NB4 (cell line): ENCODE measurements around the gene MAS1L.

Experiments
- DNase-seq: peaks from one replicate; pipeline ENCODE4 v3.0.0; 2010; ENCODE audit warnings: low read depth
- H3K4me3 ChIP-seq: one replicate; pipeline ENCODE4 v1.5.1; 2011; ENCODE audit warnings: mild to moderate bottlenecking, low read depth, low read length, moderate library complexity
- CTCF ChIP-seq: IDR thresholded peaks from one replicate; pipeline ENCODE4 v1.5.1; 2012; ENCODE audit warnings: low read depth, low read length
- MYC ChIP-seq: IDR thresholded peaks from 2 replicates; pipeline ENCODE4 v1.6.1; 2011; ENCODE audit warnings: low read depth, low read length
- POLR2A ChIP-seq: IDR thresholded peaks from 2 replicates; pipeline ENCODE4 v1.6.1; 2011; ENCODE audit warnings: mild to moderate bottlenecking; ENCODE audit not compliant: insufficient read length; ENCODE audit errors: extremely low read depth
- TF ChIP-seq, protein P1 (sequence below): IDR thresholded peaks from 2 replicates; pipeline ENCODE4 v1.6.1; 2011; ENCODE audit warnings: low read depth, low read length

The MAS1L gene

DNA sequence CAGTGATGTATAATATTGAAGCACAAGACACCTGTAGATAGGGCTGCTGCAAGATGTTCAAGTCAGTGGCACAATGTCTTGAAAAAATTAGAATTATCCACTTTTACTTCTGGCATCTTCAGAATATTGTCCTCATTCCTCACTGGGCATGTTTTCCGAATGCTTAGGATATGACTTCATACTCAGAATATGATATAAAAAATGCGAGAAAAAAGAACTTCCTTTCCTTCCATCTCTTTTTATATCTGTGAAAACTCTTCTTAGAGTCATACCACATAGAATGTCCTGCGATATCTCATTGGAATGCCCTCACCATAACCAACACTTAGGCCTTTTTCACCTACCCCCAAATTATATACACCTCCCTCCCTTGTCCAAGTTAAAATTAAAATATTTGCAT lies 4.6 kb downstream of the MAS1L start:
- DNase-seq: no peak

DNA sequence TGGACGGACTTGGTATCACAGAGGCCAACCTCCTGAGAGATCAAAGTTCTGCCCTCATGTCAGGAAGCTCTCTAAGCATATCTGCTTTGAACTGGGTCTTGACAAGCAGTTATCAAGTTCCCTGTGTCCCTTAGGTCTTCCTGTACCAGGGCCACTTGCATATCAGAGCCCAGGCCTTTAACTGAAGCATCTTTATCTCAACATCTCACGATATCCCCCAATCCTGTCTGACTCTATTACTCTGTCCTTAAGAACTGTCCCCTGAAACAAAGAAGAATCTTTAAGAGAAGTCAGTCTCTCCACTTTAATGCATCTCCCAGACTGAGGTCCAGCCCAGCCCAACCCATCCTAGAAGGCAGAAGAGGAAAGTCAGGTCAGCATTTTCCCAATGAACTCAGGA lies 8.2 kb downstream of the MAS1L start:
- no peak for DNase-seq
- H3K4me3 ChIP-seq: no peak overlapping the region
- TF ChIP-seq CTCF (no peak), POLR2A (no peak), MYC (no peak)
- TF ChIP-seq, protein P1, sequence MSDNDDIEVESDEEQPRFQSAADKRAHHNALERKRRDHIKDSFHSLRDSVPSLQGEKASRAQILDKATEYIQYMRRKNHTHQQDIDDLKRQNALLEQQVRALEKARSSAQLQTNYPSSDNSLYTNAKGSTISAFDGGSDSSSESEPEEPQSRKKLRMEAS: no peak

More for the DNA sequence above, 4.6 kb downstream of the MAS1L start:
- H3K4me3 ChIP-seq: no peak overlapping the region
- no peak for TF ChIP-seq MYC
- no peak for TF ChIP-seq POLR2A
- TF ChIP-seq CTCF: no peak
- TF ChIP-seq, protein P1: no peak

DNA sequence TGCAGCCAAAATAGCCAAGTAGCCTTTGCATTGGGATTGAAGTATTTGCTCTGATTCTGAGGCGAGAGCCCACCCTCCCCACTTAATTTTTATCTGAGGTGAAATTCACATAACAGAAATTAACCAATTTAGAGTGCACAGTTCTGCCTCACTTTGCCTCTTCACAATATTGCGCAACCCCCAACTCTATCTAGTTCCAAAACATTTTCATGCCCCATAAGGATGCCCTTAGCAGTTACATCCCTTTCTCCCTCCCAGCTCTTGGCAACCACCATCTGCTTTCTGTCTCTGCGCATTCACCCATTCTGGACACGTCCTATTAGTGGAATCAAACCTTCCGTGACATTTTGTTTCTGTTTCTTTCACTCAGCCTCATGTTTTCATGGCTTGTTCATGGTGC lies 9.0 kb downstream of the MAS1L start:
- no peak for DNase-seq
- TF ChIP-seq CTCF (no peak), MYC (no peak), POLR2A (no peak)
- TF ChIP-seq, protein P1: no peak
- no peak overlapping the region for H3K4me3 ChIP-seq

- TF ChIP-seq, protein P1: no peak
- no peak for TF ChIP-seq POLR2A
- TF ChIP-seq CTCF: no peak
- TF ChIP-seq MYC: no peak
- no peak for DNase-seq
- H3K4me3 ChIP-seq: no peak overlapping the region
These were observed 9.8 kb downstream of the MAS1L start for GRCh38 chr6:29477923-29478450.

DNA sequence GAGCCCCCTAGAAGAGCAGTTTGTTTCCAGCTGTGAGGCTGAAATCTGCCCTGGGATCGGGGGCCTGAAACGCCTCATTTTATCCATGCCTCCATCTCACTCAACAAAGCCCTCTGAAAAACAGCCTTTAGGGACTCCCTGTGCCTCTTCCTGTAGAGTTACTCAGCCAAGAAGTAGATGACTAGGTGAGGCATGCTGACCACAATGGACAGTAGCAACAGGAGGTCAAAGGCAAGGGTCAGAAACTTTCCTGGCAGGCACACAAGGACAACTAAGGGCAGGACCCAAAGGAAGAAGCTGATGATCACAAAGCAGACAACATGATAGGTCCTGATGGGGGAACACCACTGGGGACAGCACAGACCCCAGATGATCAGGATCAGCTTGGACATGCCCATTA lies 12.8 kb downstream of the MAS1L start:
- DNase-seq: no peak
- TF ChIP-seq POLR2A (no peak), CTCF (no peak)
- TF ChIP-seq, protein P1: no peak

More for the DNA sequence above, 12.8 kb downstream of the MAS1L start:
- no peak overlapping the region for H3K4me3 ChIP-seq
